K562 (cell line): ENCODE results near the gene PIKFYVE. TPM values are rescaled to one million over a fixed set of nuclear protein-coding genes. Genes with fewer than 3 reads are reported as not detected.

Experiments used
- MBD2 ChIP-seq: sonication (generic); IDR thresholded peaks from 2 replicates; pipeline ENCODE4 v1.6.1; 2016; ENCODE audit warnings: low read depth, borderline replicate concordance
- polyA plus RNA-seq, 8 experiments: library from polyadenylated mRNA; depleted of rRNA in 4 of 8; stranded (reverse) in 5 of 8; unstranded in 3 of 8; fragments of >200 nt; fragmentation: Nextera tagmentation in 2 of 8; fragmentation: Illumina TruSeq in 1 of 8; extraction: Ambion mirVana in 2 of 8; extraction: Trizol in 1 of 8; gene quantifications; 2 replicates each; pipeline versions ENCODE4 v1.2.1 to v1.2.3, GENCODE V29; 2011 to 2014; ENCODE audit warnings: inconsistent platforms in 1 of 8, missing spikeins in 1 of 8
- total RNA-seq, 7 experiments: library from RNA; depleted of rRNA in 6 of 7; stranded (reverse); fragments of >200 nt in 6 of 7; fragmentation: Illumina TruSeq in 2 of 7; extraction: Trizol in 2 of 7; gene quantifications; 2 replicates each; pipeline versions ENCODE4 v1.2.1 to v1.2.3, GENCODE V29; 2011 to 2021; ENCODE audit warnings: low replicate concordance in 1 of 7
- TF ChIP-seq, protein P1 (sequence below): fragments of 450-650 bp; IDR thresholded peaks from 2 replicates; pipeline ENCODE4 v1.6.1; 2016; ENCODE audit warnings: mild to moderate bottlenecking, moderate library complexity

The PIKFYVE gene
- total and polyA plus RNA-seq, 9 of the 15 experiments (the other 6 are each of a cell fraction or from before 2014, with no cell fraction given) = 3.6 to 25.6 (median 16.7) TPM

DNA sequence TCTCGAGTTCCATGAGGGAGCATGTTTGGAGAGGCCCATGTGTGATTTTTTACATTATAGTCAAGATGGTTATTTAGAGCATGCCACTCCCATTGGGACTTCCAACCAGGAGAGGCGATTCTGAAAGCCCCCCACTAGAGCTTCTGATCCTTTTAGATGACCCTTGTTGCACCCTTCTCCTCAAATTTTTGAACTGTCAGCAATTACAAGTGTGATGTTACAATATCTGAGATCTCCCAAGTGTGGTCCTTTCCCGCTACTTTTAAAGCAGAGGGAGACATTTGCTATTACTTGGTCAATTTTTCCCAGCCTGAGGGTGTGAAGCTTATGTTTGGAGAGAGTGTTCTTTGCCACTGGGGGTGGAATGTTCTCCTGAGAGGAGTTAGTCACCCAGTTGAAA lies 123.9 kb downstream of the PIKFYVE start (continued):
- TF ChIP-seq, protein P1, sequence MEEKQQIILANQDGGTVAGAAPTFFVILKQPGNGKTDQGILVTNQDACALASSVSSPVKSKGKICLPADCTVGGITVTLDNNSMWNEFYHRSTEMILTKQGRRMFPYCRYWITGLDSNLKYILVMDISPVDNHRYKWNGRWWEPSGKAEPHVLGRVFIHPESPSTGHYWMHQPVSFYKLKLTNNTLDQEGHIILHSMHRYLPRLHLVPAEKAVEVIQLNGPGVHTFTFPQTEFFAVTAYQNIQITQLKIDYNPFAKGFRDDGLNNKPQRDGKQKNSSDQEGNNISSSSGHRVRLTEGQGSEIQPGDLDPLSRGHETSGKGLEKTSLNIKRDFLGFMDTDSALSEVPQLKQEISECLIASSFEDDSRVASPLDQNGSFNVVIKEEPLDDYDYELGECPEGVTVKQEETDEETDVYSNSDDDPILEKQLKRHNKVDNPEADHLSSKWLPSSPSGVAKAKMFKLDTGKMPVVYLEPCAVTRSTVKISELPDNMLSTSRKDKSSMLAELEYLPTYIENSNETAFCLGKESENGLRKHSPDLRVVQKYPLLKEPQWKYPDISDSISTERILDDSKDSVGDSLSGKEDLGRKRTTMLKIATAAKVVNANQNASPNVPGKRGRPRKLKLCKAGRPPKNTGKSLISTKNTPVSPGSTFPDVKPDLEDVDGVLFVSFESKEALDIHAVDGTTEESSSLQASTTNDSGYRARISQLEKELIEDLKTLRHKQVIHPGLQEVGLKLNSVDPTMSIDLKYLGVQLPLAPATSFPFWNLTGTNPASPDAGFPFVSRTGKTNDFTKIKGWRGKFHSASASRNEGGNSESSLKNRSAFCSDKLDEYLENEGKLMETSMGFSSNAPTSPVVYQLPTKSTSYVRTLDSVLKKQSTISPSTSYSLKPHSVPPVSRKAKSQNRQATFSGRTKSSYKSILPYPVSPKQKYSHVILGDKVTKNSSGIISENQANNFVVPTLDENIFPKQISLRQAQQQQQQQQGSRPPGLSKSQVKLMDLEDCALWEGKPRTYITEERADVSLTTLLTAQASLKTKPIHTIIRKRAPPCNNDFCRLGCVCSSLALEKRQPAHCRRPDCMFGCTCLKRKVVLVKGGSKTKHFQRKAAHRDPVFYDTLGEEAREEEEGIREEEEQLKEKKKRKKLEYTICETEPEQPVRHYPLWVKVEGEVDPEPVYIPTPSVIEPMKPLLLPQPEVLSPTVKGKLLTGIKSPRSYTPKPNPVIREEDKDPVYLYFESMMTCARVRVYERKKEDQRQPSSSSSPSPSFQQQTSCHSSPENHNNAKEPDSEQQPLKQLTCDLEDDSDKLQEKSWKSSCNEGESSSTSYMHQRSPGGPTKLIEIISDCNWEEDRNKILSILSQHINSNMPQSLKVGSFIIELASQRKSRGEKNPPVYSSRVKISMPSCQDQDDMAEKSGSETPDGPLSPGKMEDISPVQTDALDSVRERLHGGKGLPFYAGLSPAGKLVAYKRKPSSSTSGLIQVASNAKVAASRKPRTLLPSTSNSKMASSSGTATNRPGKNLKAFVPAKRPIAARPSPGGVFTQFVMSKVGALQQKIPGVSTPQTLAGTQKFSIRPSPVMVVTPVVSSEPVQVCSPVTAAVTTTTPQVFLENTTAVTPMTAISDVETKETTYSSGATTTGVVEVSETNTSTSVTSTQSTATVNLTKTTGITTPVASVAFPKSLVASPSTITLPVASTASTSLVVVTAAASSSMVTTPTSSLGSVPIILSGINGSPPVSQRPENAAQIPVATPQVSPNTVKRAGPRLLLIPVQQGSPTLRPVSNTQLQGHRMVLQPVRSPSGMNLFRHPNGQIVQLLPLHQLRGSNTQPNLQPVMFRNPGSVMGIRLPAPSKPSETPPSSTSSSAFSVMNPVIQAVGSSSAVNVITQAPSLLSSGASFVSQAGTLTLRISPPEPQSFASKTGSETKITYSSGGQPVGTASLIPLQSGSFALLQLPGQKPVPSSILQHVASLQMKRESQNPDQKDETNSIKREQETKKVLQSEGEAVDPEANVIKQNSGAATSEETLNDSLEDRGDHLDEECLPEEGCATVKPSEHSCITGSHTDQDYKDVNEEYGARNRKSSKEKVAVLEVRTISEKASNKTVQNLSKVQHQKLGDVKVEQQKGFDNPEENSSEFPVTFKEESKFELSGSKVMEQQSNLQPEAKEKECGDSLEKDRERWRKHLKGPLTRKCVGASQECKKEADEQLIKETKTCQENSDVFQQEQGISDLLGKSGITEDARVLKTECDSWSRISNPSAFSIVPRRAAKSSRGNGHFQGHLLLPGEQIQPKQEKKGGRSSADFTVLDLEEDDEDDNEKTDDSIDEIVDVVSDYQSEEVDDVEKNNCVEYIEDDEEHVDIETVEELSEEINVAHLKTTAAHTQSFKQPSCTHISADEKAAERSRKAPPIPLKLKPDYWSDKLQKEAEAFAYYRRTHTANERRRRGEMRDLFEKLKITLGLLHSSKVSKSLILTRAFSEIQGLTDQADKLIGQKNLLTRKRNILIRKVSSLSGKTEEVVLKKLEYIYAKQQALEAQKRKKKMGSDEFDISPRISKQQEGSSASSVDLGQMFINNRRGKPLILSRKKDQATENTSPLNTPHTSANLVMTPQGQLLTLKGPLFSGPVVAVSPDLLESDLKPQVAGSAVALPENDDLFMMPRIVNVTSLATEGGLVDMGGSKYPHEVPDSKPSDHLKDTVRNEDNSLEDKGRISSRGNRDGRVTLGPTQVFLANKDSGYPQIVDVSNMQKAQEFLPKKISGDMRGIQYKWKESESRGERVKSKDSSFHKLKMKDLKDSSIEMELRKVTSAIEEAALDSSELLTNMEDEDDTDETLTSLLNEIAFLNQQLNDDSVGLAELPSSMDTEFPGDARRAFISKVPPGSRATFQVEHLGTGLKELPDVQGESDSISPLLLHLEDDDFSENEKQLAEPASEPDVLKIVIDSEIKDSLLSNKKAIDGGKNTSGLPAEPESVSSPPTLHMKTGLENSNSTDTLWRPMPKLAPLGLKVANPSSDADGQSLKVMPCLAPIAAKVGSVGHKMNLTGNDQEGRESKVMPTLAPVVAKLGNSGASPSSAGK = no peak
- no peak for TF ChIP-seq MBD2
